IPS DF 19.7 (cell line): ENCODE measurements around the gene ALG1L2.
"Not testable (repeated sequence)": the region's sequence is repeated elsewhere in the genome, so short reads cannot be mapped to it uniquely, and the experiment has no call there.

ENCODE experiments used
- DNase-seq: peaks from one replicate; pipeline ENCODE4 v3.0.0-alpha.2; 2013; ENCODE audit warnings: low read depth, low spot score

ALG1L2 gene

GRCh38 chr3:130081351-130081881 is at the start of gene ALG1L2:
TSS of gene ALG1L2 (plus strand) at chr3:130081831. CDS start at chr3:130082017, 186 bp downstream.
- DNase-seq = no peak

GRCh38 chr3:130037126-130037815 is 44.4 kb upstream of the ALG1L2 start:
- not testable (repeated sequence) for DNase-seq

- not testable (repeated sequence) for DNase-seq
Measured at GRCh38 chr3:130042736-130043135, 38.9 kb upstream of the ALG1L2 start.

GRCh38 chr3:130043658-130044057 is 38.0 kb upstream of the ALG1L2 start:
- not testable (repeated sequence) for DNase-seq

- DNase-seq = no peak
Measured at GRCh38 chr3:130044370-130044769, 37.3 kb upstream of the ALG1L2 start.

- no peak for DNase-seq
Measured at GRCh38 chr3:130048726-130049125, 32.9 kb upstream of the ALG1L2 start.

GRCh38 chr3:130052366-130052765 is 29.3 kb upstream of the ALG1L2 start:
- not testable (repeated sequence) for DNase-seq

GRCh38 chr3:130052965-130053364 is 28.7 kb upstream of the ALG1L2 start:
- DNase-seq = not testable (repeated sequence)

- not testable (repeated sequence) for DNase-seq
Measured at GRCh38 chr3:130057536-130058266, 23.9 kb upstream of the ALG1L2 start.

GRCh38 chr3:130058267-130058657 is 23.4 kb upstream of the ALG1L2 start:
- DNase-seq = not testable (repeated sequence)

- not testable (repeated sequence) for DNase-seq
Measured at GRCh38 chr3:130058716-130059115, 22.9 kb upstream of the ALG1L2 start.

- DNase-seq = not testable (repeated sequence)
Measured at GRCh38 chr3:130059162-130059561, 22.5 kb upstream of the ALG1L2 start.

GRCh38 chr3:130073582-130073981 is 8.0 kb upstream of the ALG1L2 start:
- no peak for DNase-seq

- no peak for DNase-seq
Measured at GRCh38 chr3:130077636-130078035, 4.0 kb upstream of the ALG1L2 start.

GRCh38 chr3:130083363-130084090 is 1.9 kb downstream of the ALG1L2 start:
- DNase-seq = not testable (repeated sequence)

- DNase-seq = no peak
Measured at GRCh38 chr3:130084436-130084980, 2.9 kb downstream of the ALG1L2 start.

GRCh38 chr3:130085881-130086280 is 4.2 kb downstream of the ALG1L2 start:
- no peak for DNase-seq

- not testable (repeated sequence) for DNase-seq
Measured at GRCh38 chr3:130086628-130087027, 5.0 kb downstream of the ALG1L2 start.

- DNase-seq = no peak
Measured at GRCh38 chr3:130088061-130088460, 6.4 kb downstream of the ALG1L2 start.

GRCh38 chr3:130090681-130091080 is 9.1 kb downstream of the ALG1L2 start:
- not testable (repeated sequence) for DNase-seq

GRCh38 chr3:130091958-130092357 is 10.3 kb downstream of the ALG1L2 start:
- no peak for DNase-seq
